NB4 (cell line): ENCODE data around the gene ENOSF1.
"Not testable (repeated sequence)": the region's sequence is repeated elsewhere in the genome, so short reads cannot be mapped to it uniquely, and the experiment has no call there.

Experiments used
- DNase-seq: peaks from one replicate; pipeline ENCODE4 v3.0.0; 2010; ENCODE audit warnings: low read depth
- H3K4me3 ChIP-seq: one replicate; pipeline ENCODE4 v1.5.1; 2011; ENCODE audit warnings: mild to moderate bottlenecking, low read depth, low read length, moderate library complexity
- CTCF ChIP-seq: IDR thresholded peaks from one replicate; pipeline ENCODE4 v1.5.1; 2012; ENCODE audit warnings: low read depth, low read length
- MYC ChIP-seq: IDR thresholded peaks from 2 replicates; pipeline ENCODE4 v1.6.1; 2011; ENCODE audit warnings: low read depth, low read length
- POLR2A ChIP-seq: IDR thresholded peaks from 2 replicates; pipeline ENCODE4 v1.6.1; 2011; ENCODE audit warnings: mild to moderate bottlenecking; ENCODE audit not compliant: insufficient read length; ENCODE audit errors: extremely low read depth
- TF ChIP-seq, protein P1 (sequence below): IDR thresholded peaks from 2 replicates; pipeline ENCODE4 v1.6.1; 2011; ENCODE audit warnings: low read depth, low read length

Gene ENOSF1

GRCh38 chr18:688323-688722, 24.1 kb downstream of the ENOSF1 start:
- no peak for DNase-seq
- no peak for TF ChIP-seq POLR2A
- TF ChIP-seq, protein P1, sequence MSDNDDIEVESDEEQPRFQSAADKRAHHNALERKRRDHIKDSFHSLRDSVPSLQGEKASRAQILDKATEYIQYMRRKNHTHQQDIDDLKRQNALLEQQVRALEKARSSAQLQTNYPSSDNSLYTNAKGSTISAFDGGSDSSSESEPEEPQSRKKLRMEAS = no peak

DNA sequence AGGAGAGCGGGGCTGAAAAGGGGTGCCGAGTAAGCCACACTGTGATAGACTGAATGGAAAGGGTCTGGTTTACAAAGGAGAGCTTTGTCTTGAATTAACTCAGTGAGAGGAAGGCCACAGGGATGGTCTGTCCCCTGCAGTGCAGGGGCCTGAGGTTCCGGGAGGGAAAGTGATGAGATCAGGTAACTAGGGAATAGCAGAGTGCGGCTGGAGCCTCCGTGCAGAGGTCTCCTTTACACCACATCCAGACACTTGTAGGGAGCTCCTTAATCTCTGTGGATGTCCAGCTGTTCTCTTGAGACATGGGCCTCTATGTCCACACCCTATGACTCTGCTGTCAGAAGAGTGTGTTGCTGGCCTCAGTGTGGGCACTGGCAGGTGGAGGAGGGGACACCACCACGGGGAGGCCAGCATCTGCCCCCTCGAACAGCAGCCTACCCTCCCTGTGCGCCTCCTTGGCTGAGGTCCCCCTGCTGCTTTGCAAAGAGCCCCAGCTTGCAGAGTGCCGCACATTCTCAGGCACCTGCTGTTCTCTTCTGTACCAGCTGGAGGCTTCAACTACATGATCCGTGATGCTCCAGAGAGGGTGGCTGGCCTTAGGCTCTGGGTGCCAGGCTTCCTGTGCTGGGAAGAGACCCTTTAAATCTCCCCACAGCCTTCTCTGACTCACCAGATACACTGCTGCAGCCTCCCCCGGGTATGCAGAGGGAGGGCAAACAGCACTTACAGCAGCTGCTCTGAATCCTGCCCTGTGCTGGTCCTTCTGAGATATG, 25.9 kb downstream of the ENOSF1 start:
- peak; percentile 31 for DNase-seq
- H3K4me3 ChIP-seq = no peak overlapping the region
- TF ChIP-seq MYC = no peak

More at GRCh38 chr18:688323-688722, 24.1 kb downstream of the ENOSF1 start:
- no peak overlapping the region for H3K4me3 ChIP-seq

DNA sequence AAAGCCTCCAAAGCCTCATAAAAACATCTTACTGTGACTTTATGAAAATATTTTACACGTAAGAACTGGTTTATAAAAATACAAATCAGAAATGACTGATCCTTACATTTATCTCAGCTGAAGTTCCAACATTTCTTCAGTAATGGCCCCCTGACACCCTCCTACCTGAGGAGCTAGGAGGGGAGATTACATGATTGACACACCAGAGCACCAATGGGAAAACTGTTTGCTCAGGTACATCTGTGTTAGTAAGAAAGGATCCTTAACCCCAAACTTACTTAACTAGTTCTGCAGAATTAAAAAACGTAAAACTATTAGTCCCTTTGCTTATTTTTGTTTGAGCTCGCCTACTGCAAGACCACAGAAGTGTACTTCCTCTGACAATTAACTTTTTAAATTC, 27.0 kb downstream of the ENOSF1 start:
- no peak for DNase-seq
- H3K4me3 ChIP-seq = no peak overlapping the region
- TF ChIP-seq CTCF (no peak), POLR2A (no peak), MYC (no peak)
- TF ChIP-seq, protein P1 = no peak

DNA sequence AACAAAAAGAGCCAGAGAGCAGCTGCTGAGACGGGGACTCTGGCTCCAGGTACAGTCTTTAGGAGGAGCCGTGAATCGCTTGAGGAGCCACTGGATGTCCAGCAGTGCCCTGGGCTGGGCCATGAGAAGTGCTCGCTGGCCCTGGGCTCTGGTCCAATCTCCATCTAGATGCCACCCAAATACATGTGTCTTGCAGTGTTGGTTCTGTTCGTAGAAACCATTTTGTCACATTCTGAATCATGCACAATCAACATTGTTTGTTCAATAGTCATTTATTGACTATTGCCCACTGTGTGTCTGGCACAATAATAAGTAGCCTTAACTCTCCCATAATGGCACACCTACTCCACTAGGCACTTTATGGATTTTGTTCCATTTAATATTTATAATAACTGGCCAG, 28.9 kb downstream of the ENOSF1 start:
- DNase-seq = no peak
- TF ChIP-seq MYC (no peak), CTCF (no peak), POLR2A (no peak)
- TF ChIP-seq, protein P1 = no peak
- H3K4me3 ChIP-seq = no peak overlapping the region

- TF ChIP-seq, protein P1 = no peak
- TF ChIP-seq MYC (no peak), CTCF (no peak), POLR2A (no peak)
- H3K4me3 ChIP-seq = no peak overlapping the region
- no peak for DNase-seq
These were observed 29.6 kb downstream of the ENOSF1 start for GRCh38 chr18:682833-683232.

DNA sequence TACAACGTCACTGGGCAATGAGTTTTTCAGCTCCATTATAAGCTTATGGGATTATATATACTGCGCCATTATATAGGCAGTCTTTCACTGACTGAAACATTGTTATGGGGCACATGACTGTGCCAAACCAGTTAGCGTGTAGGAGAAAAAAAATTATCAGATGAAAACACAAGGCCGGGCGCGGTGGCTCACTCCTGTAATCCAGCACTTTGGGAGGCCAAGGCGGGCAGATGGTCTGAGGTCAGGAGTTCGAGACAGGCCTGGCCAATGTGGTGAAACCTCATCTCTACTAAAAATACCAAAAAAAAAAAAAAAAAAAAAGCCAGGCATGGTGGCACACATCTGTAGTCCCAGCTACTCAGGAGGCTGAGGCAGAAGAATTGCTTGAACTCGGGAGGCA, 30.0 kb downstream of the ENOSF1 start:
- DNase-seq, H3K4me3 ChIP-seq: not testable (repeated sequence)

DNA sequence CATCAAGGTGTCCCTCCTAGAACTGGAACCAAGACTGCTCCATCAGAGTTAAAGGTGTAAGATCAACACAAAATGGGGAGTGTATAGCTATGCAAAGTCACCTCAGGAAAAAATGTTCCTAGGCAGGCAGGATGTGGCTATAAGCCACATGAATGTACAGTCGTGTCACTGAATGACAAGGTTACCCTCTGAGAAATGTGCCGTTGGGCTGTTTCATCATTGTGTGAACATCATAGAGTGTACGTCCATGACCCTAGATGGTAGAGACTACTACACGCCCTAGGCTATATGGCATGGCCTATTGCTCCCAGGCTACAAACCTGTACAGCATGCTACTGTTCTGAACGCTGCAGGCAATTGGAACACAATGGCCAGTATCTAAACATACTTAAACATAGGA, 30.4 kb downstream of the ENOSF1 start:
- DNase-seq = no peak
- TF ChIP-seq CTCF (no peak), MYC (no peak), POLR2A (no peak)
- TF ChIP-seq, protein P1 = no peak
- H3K4me3 ChIP-seq = no peak overlapping the region
